Right atrium auricular region (tissue), 2 donors: ENCODE results near the gene CCNL1. TPM values are rescaled to one million over a fixed set of nuclear protein-coding genes. Genes with fewer than 3 reads are reported as not detected.
A peak's percentile ranks its signal among the peaks of the same experiment; 100 is the strongest.

Experiments used
- DNase-seq: peaks from one replicate; pipeline ENCODE4 v3.0.0-alpha.2; 2019; ENCODE audit warnings: low spot score
- H3K27ac ChIP-seq, 2 donors: fragments of 200-600 bp; sonication (generic); 1 replicate in 1 of 2; 2 replicates in 1 of 2; pipeline ENCODE4 v1.5.1; 2016 to 2019
- H3K27me3 ChIP-seq, 2 donors: fragments of 200-600 bp; sonication (generic); one replicate each; pipeline versions ENCODE4 v1.5.1 to v1.6.0; 2017 to 2019
- H3K36me3 ChIP-seq: fragments of 200-600 bp; sonication (generic); one replicate; pipeline ENCODE4 v1.5.1; 2016
- H3K4me1 ChIP-seq, 2 donors: fragments of 200-600 bp; sonication (generic); one replicate each; pipeline versions ENCODE4 v1.5.1 to v1.6.0; 2017 to 2019
- H3K4me3 ChIP-seq, 2 donors: fragments of 200-600 bp; sonication (generic); 1 replicate in 1 of 2; 2 replicates in 1 of 2; pipeline ENCODE4 v1.5.1; 2017 to 2019; ENCODE audit warnings: mild to moderate bottlenecking in 1 of 2, moderate library complexity in 1 of 2
- H3K9me3 ChIP-seq, 2 donors: fragments of 200-600 bp; sonication (generic); one replicate each; pipeline ENCODE4 v1.5.1; 2019
- CTCF ChIP-seq, 2 donors: fragments of 200-600 bp; sonication (generic); IDR thresholded peaks; one replicate each; pipeline ENCODE4 v1.5.1; 2019; ENCODE audit warnings: antibody characterized with exemption in 2 of 2
- total RNA-seq, 2 donors: library from RNA; depleted of rRNA; stranded (reverse); fragments of >200 nt; gene quantifications; one replicate each; pipeline ENCODE4 v1.1.0, GENCODE V29; 2016

CCNL1 gene
- total RNA-seq, 2 donors from 2014 or later, result 43.8 to 44.3 TPM

DNA sequence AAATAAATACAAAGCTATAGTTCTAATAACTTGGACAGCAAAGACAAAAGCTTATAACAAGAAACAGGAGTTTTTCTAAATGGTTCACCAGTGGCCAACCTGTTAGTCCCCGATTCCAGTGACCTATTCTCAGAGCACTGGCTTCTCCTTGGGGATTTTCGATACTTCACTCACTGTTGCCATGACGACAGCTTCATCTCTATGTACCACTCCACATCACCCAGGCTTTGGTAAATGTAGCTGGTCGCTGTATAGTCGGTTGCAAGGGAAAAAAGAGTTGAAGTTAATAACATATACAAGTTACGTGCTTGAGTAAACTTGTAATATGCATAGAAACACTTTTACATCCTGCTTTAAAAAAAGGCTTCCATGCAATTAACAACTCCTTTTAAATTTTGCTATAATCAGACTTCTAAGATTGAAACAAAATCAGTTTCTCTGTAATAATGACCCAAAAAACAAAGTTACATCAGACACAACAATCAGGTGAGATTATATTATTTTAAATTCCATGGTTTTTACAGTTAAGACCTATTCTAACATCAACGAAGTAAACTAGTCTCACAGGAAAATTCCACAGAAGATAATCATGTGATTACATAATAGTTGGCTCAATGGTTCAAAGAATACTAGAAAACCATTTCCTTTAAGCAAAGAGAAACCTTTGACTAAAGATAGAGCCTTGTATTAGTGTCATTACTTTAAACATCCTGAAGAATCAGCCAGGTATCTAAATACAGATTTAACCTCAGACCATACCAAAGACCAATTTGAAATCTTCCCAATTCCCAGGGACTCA, 2.9 kb downstream of the CCNL1 start:
- no peak for TF ChIP-seq CTCF (IDR thresholded peaks at IDR 0.05)
- H3K27me3 ChIP-seq, result no peaks in the 10 kb centered on the region
- DNase-seq, result no peak
- peak overlapping the region; percentile 100 for H3K27ac ChIP-seq
- H3K4me3 ChIP-seq, result peak overlapping the region; percentile 5 to 94
- H3K9me3 ChIP-seq, result no peaks in the 10 kb centered on the region
- peaks cover 59% of the 10 kb centered on the region for H3K36me3 ChIP-seq
- peaks cover 0 to 71% of the 10 kb centered on the region in 2 donors for H3K4me1 ChIP-seq

GRCh38 chr3:157155591-157155990, 4.4 kb downstream of the CCNL1 start:
- Histone ChIP-seq H3K36me3 (peaks cover 73% of the 10 kb centered on the region), H3K4me3 (no peak overlapping the region)
- TF ChIP-seq CTCF (IDR thresholded peaks at IDR 0.05), result no peak

DNA sequence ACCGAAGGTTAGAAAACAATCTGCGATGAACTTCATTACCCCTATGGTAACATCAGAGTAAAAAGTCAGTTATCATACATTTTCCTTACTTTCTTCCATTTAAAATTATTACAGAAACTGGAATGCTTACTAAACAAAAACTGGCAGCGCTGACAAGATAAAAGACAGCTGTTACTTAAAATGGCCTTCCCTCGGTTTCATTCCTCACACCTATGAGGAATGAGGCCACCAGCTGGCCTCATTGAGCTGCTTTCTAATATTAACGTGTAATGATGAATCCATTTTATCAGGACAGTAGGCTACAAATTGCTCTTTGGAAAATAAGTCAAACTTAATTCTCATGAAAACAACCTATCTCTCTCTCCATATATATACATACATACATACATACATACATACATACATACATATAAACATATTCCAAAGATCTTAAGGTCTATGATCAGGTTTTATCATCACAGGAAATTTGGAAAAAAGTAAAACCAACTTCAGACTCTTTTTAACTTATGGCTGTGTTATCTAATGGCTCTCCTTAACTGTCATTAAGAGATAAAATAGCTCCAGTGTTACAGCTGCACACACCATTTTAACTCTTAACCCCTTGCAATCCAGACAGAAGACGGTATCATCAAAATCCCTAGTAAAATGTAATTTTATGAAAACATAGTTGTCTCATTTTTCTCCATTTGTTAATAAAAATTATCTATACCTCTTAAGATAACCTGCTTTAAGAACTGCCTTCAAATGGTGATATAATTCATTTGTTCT, 5.2 kb downstream of the CCNL1 start:
- TF ChIP-seq CTCF (IDR thresholded peaks at IDR 0.05), result no peak
- Histone ChIP-seq H3K4me3 (peak overlapping the region; percentile 2 to 19), H3K36me3 (peaks cover 81% of the 10 kb centered on the region), H3K27me3 (no peaks in the 10 kb centered on the region), H3K4me1 (peaks cover 0 to 60% of the 10 kb centered on the region in 2 donors), H3K9me3 (no peaks in the 10 kb centered on the region), H3K27ac (peak overlapping the region; percentile 57 to 63)
- DNase-seq, result no peak

More at GRCh38 chr3:157155591-157155990, 4.4 kb downstream of the CCNL1 start:
- Histone ChIP-seq H3K9me3 (no peaks in the 10 kb centered on the region), H3K27me3 (no peaks in the 10 kb centered on the region), H3K27ac (peak overlapping the region; percentile 2 to 57), H3K4me1 (peaks cover 0 to 60% of the 10 kb centered on the region in 2 donors)
- no peak for DNase-seq

GRCh38 chr3:157152930-157153329, 7.0 kb downstream of the CCNL1 start:
- peaks cover 0 to 50% of the 10 kb centered on the region in 2 donors for H3K4me1 ChIP-seq
- H3K9me3 ChIP-seq, result no peaks in the 10 kb centered on the region
- peak overlapping the region in 1 of 2 donors; percentile 63 for H3K27ac ChIP-seq
- no peaks in the 10 kb centered on the region for H3K27me3 ChIP-seq
- no peak for DNase-seq
- no peak for TF ChIP-seq CTCF (IDR thresholded peaks at IDR 0.05)
- H3K36me3 ChIP-seq, result peaks cover 92% of the 10 kb centered on the region
- H3K4me3 ChIP-seq, result no peak overlapping the region

DNA sequence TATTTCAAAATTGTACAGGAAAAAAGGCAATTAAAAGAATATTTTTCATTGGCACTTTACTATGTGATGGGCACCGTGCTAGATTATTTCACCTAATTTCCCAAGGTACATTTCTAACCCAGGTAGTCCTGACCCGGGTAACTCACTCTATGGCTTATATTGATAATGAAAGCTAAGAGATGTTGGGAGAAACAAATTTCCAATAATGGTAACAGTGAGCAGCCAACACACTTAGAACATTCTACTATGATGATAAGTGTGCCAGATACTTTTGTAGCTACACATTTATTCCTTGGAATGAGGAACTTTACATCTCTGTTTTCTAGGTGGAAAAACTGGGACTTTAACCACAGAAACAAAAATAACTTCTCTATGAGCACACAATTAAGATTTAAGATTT, 7.5 kb downstream of the CCNL1 start:
- no peak overlapping the region for H3K27ac ChIP-seq
- TF ChIP-seq CTCF (IDR thresholded peaks at IDR 0.05), result no peak
- H3K9me3 ChIP-seq, result no peaks in the 10 kb centered on the region
- peaks cover 0 to 45% of the 10 kb centered on the region in 2 donors for H3K4me1 ChIP-seq
- H3K36me3 ChIP-seq, result peaks cover 92% of the 10 kb centered on the region
- no peaks in the 10 kb centered on the region for H3K27me3 ChIP-seq
- no peak overlapping the region for H3K4me3 ChIP-seq
- no peak for DNase-seq
